ENCODE results near the gene ALK.
A peak's percentile ranks its signal among the peaks of the same experiment; 100 is the strongest.

Gene ALK

DNA sequence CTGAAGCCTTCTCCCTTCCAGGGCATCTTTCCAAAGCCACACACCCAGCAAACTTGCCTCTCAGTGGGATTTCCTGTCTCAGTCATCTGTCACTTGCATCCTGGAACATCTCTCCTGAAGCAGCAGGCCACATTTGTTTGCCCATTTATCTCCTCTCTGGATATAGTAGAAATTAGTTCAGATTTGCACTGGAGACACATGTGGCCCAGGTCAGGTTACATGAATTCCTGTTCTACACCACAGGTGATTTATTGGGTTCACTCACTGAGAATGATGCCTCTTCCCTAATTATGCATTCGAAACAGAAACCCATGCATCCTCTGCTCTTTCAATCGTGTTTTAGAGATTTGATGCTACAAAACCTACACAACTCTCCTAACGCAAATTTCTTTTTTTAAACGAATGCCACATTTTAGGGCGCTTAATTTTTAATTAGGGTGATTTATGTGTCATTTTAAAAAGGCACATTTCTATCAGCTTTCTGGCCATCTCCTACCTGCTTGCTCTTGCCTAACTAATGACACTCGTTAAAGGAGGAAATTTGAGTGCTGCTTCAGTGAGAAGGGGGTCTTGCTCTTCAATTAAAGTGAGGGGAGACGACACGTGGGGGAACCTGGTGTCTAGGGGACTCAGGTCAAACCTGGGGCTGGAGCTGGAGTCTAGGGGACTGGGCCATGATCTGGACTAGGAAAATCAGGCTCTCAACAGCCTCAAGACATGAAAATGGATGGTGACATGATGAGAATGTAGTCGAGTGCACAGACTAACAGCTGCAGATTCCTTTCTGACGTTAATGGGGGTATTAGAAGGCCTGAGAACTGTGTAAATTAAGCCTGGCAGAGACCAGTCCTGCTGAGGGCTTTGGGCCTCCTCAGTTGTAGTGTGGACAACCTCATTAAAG, 584.8 kb downstream of the ALK start:
- DNase-seq, result no peak

DNA sequence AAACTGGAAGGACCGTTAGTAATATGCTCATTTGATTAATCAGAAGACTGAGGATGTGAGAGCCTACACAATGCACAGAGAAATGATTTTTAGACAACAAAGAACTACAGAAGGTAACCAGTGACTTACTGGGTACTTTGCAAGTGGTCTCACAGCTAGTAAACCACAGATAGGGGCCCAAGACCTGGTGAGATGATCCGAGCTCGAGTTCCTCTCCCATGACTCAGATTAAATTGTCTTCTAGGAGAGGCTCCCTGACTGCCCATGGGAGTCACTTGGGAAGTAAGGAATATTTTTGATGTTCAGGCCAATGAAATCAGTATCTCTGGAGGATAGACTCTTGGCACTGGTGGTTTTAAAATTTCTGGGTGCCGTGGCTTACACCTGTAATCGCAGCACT, 586.0 kb downstream of the ALK start:
- DNase-seq, result no peak

DNA sequence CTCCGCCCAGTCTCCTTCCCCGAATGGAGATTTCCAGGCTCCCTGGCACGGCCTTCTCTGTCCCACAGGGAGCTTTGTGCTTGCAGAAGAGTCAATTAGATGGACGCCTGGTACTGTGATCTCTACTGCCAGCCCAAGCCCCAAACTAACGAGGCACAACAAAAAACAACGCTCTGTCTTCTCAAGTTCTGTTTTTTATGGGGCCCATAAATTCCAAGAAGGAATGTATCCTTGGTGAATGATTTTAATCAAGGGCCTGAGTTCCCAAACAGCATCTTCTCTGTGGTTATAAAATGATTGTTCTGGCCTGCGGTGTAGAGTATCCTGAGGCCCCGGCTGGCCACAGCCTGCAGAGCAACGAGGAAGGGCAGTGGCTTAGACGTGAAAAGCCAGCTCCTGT, 586.7 kb downstream of the ALK start:
- no peak for DNase-seq

DNA sequence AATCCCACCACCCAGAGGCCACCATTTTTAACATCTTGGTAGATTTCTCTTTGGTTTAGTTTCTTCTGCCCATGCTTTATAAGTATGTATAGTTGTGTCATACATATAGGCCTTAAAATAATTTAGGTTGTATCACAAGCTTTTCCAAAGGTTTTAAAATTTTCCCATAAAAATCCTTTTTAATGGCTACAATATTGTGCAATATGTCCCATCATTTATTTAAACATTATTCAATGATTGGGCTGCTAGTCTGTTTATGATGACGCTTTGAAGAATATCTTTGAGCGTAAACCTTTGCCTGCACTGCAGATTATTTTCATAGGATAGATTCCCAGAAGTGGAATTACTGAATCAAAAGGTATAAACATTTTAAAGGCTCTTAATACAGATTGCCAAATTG, 588.8 kb downstream of the ALK start:
- DNase-seq, result no peak

DNA sequence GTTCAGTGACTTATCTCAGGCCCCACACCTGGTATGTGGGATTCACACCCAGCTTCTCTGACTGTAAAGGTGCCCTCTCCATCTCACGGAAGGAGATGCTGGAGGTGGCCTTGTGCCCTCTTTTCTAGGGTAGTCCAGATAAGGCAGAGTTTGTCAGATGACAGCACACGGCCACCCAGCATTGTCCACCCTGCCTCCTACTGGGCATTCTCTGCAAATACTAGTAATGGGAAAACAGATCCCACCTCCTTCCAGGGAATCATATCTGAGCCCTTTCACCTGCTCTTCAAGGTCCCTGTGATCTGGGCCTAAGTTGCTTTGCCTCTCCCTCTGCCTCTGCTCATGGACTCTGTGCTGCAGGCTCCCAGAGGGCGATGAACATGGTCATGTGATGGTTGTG, 591.5 kb downstream of the ALK start:
- no peak for DNase-seq

DNA sequence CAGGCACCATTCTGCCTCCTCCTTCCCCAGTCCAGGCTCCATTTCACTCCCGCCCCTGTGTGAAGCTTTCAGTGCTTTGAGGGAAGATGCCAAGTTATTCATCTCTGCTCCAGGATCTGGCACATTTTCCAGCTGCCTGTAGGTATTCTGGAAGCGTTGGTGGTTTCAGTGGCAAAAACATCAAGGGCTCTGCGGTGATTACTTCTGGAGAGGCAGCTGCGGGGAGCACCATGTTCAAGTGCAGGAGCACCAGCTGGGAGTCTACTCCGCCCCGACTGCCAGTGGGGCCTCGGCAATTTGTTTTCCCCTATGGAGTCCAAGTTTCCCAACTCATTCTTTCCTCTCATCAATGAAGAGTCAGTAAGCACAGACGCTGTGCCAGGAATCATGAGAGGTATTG, 594.5 kb downstream of the ALK start:
- DNase-seq, result no peak

DNA sequence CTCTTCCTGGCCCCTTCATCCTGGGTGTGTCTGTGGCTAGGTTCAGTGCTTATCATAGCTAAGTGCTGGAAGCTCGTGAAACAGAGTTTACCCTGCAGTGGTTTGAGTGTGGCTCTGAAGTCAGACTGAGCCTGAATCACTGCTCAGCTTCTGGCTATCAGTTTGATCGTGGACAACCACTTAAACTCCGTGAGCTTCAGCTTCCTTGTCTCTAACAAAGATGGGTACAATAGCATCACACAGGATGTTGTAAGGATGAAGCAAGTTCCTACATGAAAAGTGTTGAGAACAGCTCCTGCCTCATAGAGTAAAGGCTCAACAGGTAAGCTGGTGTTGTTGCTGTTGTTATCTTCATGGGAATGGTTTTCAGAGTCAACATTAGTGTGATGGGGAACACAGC, 595.8 kb downstream of the ALK start:
- no peak for DNase-seq

DNA sequence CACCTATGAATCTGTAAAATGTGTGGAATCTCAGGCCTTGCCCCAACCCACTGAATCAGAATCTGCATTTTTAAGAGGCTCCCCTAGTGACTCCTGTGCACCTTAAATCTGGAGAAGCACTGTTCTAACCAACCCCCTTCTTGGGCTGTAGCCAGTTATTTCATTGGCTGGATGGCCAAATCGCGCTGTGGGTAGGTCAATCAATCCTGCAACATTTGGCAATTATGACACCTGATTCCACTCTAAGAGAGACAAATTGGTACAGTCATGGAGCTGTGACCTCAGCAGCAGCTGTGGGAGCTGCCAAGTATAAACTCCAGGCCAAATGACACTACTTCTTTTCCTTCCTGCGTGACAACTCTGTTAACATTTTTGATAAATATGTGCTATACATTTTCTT, 597.4 kb downstream of the ALK start:
- no peak for DNase-seq

DNA sequence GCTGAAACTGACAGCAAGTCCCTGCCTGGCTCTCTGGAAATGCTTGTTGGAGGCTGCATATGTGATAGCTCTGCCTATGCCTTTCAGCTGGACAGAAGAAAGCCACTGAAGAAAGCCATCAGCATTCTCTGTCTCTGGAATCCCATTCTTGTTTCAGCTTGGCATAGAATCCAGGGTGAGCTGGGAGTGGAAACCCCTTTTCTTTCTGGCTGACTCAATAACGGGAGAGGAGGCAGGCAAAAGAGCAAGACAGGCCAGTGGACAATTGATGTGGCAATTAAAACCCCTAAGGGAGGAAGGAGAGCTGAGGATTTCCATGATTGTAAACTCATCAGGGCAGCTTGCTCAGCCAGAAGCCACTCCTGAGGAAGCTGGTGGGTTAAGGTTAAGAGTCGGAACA, 598.1 kb downstream of the ALK start:
- DNase-seq, result no peak

DNA sequence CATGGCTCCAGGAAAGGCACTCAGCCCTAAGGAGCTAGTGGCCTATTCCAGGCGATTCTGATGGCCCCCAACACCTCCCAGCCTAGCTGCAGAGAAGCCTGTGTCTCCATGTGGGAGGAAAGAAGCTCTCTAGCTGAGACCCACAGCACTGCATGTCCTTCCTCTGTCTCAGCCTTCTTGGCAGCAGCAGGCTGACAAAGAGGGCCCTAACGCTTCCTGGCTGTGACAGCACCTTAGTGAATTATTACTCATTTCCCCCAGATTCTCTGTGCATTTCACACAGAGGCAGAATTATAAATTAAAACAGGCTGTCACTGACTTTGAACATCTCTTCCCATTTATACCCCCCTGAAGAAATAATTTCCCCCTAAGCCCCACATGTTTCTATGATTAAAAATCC, 599.4 kb downstream of the ALK start:
- DNase-seq, result no peak

DNA sequence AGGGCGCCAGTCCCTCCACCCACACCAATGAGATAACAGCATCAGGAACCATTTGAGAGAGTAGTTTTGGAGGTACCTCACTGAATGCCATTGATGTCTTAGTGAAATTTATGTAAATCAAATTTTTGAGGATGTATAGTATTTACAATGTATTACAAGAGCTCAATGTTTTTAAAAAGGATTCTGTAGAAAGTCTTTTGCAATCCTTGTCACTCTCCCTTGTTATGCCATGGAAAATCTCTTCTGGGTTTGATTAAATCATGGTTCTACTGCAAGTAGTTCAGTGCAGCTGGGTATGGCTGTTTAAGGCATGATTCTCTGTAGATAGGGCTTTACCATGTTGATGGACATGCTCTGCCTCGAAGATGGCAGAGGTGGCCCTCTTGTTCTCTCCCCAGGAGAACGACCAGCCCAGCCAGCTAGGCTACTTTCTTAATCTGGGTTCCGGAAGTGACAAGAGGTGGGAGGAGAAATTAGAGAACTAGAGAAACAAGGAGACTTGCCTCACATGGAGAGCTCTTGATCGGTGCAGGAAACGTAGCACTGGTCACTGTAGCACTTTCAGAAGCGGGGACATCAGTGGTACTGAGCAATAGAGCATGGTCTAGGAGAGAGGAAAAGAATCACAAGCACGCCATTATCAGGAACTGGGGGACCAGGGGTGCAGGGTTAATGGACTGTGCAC, 603.4 kb downstream of the ALK start:
- DNase-seq, result no peak

DNA sequence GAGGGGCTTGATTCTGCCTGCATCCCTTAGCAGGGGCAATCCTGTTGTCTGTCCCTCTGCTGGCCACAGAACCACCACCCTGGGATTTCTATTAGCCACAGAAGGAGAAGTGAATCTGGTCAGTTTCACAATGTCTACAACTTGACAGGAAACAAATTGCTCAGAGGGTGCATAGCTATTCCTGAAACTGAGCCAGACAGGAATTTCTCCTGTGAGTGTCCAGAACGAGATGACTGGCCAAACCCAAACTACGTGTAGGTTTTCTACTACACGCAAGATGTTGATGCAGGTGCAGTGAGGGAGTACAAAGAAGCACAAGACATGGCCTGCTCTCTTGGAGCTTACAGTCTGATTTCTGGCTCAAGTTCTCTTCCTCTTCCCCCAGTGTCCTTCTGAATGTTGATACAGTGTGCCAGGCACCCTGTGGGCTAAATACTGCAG, 604.3 kb downstream of the ALK start:
- peak; percentile 28 for DNase-seq

DNA sequence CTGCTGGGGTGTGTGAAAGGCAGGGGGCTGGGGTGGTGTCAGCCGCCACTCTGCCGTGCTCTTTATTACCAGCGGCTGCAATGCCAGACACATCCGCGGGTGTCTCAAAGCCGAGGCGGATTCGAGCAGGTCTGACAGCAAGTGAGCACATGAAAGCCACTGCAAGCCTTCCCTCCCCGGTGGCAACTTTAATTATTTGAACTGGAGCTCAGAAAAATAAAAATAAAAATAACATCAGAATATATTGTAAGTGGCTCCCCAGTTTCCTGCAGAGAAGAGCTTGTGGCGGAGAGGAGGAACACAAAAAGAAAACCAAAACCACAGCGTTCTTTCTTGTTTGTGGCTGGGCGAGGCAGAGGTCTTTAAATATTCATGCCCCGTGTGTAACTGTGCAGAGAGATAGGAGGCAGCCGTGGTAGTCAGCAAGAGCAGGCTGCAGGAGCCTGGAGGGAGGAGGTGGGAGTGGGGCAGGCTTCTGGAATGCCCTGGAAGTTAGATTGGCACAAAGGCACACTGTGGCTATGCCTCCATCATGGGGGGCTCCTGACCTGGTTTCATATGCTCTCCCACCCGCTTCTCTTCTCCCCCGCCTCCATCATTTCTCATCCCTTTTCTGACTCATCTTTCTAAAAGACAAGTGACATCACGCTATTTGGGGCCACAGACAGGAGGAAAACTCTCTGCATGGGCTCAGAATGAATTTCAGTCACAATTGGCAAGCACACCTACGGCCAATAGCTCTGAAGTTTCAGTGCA, 606.4 kb downstream of the ALK start:
- peak; percentile 38 for DNase-seq

DNA sequence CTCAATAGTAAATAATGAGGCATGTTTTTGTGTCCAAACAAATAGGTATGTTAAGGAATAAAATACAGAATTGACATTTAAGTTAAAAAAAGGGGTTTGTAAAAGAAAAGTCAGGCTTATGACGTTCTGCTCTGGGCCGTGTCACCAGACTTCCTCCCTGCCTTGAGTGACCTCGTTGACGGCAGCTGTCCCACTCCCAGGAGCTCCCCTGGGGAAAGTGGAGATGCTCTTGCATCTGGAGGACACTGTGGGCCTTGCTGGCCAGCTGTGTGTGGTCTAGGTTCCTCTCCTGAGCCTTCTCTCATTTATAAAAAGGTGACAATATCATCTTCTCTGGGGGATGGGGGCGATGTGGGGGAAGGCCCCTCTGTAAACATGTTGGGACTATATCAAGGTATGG, 609.9 kb downstream of the ALK start:
- DNase-seq, result no peak

DNA sequence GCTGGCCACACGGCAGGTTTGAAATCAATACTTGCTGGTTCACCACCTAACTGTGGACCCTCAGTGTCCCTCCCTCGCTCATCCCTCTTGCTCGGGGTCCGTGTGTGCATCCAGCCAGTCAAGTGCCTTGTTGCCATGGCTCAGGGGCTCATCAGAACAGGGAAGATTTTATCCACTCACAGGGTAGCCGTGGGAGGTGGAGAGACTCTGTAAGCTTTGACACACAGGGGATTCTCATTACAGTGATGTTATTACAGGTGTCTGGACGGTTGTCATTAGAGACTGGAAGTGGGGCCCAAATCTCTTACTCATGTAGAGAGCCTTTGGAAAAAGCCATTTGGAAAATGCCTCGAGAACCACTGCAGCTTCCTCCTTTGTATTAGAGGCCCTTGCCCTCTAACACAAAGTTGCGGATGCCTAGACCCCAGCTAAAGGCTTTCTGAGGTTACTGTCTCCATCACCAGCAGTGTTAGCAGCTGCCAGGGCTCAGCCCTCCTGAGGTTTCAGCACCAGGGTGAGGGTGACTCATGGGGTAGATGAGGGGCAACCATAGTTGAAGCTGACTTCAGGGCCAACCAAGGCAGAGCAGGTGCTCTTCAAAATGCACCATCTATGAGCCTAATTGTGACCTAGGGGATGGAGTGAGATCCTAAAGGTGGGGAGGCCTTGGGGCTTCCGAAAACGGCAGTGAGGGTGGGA, 610.6 kb downstream of the ALK start:
- no peak for DNase-seq

DNA sequence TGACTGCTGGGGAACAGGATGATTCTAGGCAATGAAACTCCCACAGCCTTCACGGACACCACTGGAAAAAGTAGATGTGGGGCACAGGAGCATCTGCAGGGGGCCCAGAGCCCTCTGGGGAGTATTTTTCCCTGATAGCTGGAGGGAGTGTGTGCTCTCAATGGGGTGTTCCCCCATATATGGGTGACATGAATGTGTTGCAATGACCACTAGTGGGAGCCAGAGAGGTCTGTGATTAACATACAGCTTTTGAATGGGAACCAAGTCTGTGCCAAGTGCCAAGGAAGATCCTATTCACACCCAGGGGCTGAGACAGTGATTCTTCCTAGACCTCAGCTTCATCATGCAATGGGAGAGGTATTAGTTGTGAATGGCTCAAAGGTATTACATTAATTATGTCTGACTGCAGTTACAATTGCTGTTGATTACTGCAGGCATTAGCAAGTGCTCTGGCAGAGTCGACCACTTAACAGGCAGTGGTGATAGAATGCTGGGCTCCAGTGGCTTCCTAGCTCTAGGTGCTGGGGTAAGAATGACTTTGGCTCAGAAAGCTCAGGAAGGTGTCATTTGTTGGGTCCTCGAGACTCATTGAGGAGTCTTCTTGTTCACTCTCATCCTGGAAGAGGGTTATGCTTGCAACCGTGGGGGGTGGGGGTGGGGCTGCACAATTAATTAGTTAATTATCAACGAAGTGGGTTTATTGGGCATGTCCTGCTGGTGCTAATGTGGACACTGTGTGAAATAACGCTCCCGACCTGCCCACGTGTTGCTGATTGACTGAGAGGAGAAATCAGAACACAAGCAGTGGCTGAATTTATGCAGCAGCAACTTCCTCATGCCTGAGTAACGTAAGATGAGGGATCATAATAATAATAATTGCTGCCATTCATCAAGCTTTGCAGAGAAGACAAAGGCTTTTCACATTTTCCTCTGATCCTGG, 612.0 kb downstream of the ALK start:
- DNase-seq, result peak; percentile 21

DNA sequence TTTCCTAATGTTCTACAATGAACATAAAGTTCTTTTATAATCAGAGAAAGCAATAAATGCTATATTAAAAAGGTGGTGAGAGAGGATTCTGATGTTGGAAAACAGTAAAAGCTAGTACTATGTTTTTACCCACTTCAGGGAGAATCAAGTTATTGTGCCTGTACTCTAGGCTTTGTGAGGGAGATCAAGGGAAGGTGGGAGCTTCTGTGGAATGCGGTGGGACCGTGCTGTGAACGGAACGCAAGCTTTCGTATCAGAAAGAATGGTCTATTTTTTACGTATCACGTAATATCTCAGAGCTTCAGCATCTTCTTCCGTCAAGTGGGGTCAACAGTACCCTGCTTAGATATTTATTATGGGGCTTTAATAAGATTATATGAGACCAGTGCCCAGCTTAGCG, 613.0 kb downstream of the ALK start:
- no peak for DNase-seq

DNA sequence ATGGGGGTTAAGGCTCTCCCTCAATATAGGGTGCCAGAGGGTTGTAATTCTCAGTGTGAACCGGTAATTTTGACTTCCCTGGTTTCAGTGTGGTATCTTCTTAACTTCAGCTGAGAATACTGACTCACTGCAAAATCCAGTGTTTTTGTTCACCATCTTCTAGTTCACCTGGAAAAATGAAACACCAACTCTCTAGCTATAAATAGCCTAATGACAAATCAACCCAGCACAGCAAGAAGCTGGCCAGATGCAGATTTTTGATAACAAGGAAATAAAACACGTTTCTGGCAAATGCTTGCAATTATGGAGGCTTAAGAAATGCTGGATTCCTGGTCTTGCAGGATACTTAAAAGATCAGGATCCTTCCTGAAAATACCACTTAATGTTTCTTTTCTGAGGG, 613.9 kb downstream of the ALK start:
- DNase-seq, result no peak

DNA sequence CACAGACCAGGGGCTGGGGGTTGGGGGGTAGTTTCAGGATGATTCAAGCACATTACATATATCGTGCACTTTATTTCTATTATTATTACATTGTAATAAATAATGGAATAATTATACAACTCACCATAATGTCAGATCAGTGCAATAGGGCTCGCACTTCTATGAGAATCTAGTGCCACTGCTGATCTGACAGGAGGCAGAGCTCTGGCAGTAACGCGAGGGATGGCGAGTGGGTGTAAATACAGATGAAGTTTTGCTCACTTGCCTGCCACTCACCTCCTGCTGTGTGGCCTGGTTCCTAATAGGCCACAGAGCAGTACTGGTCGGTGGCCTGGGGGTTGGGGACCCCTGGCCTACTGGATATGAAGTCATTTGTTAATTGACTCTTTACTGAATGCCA, 615.6 kb downstream of the ALK start:
- DNase-seq, result no peak

DNA sequence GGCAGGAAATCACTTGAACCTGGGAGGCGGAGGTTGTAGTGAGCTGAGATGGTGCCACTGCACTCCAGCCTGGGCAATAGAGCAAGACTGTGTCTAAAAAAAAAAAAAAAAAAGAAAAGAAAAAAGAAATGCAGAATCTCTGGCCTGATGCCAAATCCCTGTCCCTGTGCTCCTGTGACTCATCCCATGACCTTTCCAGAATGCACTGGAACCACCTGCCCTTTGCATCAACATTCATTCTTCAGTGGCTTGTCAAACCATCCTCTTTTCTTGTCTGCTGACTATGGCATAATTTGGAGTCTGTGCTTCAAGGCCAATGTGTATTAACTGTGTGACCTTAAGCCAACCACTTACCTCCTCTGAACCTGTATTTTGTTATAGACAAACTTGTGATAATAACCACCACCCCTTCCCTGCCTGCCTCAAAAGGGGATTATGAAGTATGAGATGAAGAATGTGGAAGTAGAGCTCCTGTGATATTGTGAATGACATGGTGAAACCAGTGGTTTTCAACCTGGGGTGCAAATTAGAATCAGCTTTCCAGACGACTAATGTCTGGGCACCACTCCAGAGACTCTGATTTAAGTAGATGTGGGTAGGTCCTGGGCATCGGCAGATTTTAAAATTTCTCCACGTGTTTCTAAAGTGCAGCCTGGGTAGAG, 616.9 kb downstream of the ALK start:
- DNase-seq, result no peak

DNA sequence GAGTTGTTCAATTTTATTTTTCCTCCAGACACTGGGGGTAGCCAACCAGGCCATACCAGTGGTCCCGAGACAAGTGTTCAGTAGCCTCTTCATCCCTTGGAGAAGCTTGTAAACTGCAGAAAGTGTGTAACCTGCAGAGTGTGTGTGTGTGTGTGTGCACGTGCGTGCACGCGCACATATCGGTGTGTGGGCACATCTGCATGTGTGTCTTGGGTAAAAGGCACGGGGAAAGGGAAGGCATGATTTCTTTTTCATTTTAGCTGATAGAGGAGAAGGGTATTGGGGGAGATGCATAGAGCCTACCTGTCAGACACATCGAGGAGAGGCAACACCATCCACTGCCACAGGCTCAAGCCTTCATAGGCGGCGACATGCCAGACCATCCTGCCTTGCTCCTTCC, 624.8 kb downstream of the ALK start:
- no peak for DNase-seq
